Neural progenitor cell (in vitro differentiated cells): ENCODE results near the gene CDH13. TPM values are rescaled to one million over a fixed set of nuclear protein-coding genes. Genes with fewer than 3 reads are reported as not detected.

ENCODE experiments used
- DNase-seq: peaks from one replicate; pipeline ENCODE4 v3.0.0-alpha.2; 2016; ENCODE audit warnings: low spot score
- H2AFZ ChIP-seq: fragments of 200-600 bp; sonication (generic); replicated peaks from 2 replicates; pipeline ENCODE4 v1.6.1; 2016; ENCODE audit warnings: antibody characterized with exemption
- H3F3A ChIP-seq: fragments of 200-600 bp; sonication (generic); 2 replicates; pipeline ENCODE4 v1.6.1; 2016; ENCODE audit warnings: antibody characterized with exemption, low read depth
- H3K27ac ChIP-seq: fragments of 200-600 bp; sonication (generic); 2 replicates; pipeline ENCODE4 v1.5.1; 2016; ENCODE audit warnings: mild to moderate bottlenecking
- H3K27me3 ChIP-seq: fragments of 200-600 bp; sonication (generic); 2 replicates; pipeline ENCODE4 v1.6.1; 2016; ENCODE audit warnings: mild to moderate bottlenecking, moderate library complexity
- H3K36me3 ChIP-seq: fragments of 200-600 bp; sonication (generic); 2 replicates; pipeline ENCODE4 v1.5.1; 2016
- H3K4me1 ChIP-seq: fragments of 200-600 bp; sonication (generic); 2 replicates; pipeline ENCODE4 v1.6.1; 2016; ENCODE audit warnings: mixed run types
- H3K4me2 ChIP-seq: fragments of 200-600 bp; sonication (generic); 2 replicates; pipeline ENCODE4 v1.6.1; 2016
- H3K4me3 ChIP-seq: fragments of 200-600 bp; sonication (generic); 2 replicates; pipeline ENCODE4 v1.5.1; 2016
- H3K79me2 ChIP-seq: fragments of 200-600 bp; sonication (generic); 2 replicates; pipeline ENCODE4 v1.6.1; 2016; ENCODE audit warnings: low read depth
- H3K9ac ChIP-seq: fragments of 200-600 bp; sonication (generic); 2 replicates; pipeline ENCODE4 v1.6.1; 2016
- H3K9me3 ChIP-seq: fragments of 200-600 bp; sonication (generic); 2 replicates; pipeline ENCODE4 v1.5.1; 2016; ENCODE audit warnings: low read depth
- H4K20me1 ChIP-seq: fragments of 200-600 bp; sonication (generic); 2 replicates; pipeline ENCODE4 v1.6.1; 2016; ENCODE audit warnings: low read depth
- H3K27ac Mint-ChIP-seq: 3 replicates; pipeline ENCODE4 v1.8.0; 2021; ENCODE audit warnings: mixed read lengths
- H3K27me3 Mint-ChIP-seq: 2 replicates; pipeline ENCODE4 v1.8.0; 2022; ENCODE audit warnings: low read depth, mild to moderate bottlenecking, inconsistent platforms, moderate library complexity, mixed read lengths; ENCODE audit not compliant: insufficient read depth
- H3K36me3 Mint-ChIP-seq: 3 replicates; pipeline ENCODE4 v1.8.0; 2021; ENCODE audit warnings: mixed read lengths
- H3K4me1 Mint-ChIP-seq: 3 replicates; pipeline ENCODE4 v1.8.0; 2021; ENCODE audit warnings: mixed read lengths
- H3K4me3 Mint-ChIP-seq: 3 replicates; pipeline ENCODE4 v1.8.0; 2021; ENCODE audit warnings: mild to moderate bottlenecking, moderate library complexity, mixed read lengths
- H3K9me3 Mint-ChIP-seq: 3 replicates; pipeline ENCODE4 v1.8.0; 2020; ENCODE audit warnings: mixed read lengths
- CTCF ChIP-seq: fragments of 200-600 bp; sonication (generic); IDR thresholded peaks from 2 replicates; pipeline ENCODE4 v1.5.1; 2017; ENCODE audit warnings: antibody characterized with exemption, mild to moderate bottlenecking
- EZH2 ChIP-seq: fragments of 200-600 bp; sonication (generic); IDR thresholded peaks from 2 replicates; pipeline ENCODE4 v1.6.1; 2017; ENCODE audit warnings: antibody characterized with exemption, mild to moderate bottlenecking, moderate library complexity
- EZH2phosphoT487 ChIP-seq: fragments of 200-600 bp; sonication (generic); IDR thresholded peaks from 2 replicates; pipeline ENCODE4 v1.6.1; 2017; ENCODE audit warnings: antibody characterized with exemption
- total RNA-seq: library from RNA; depleted of rRNA; stranded (reverse); fragments of >200 nt; gene quantifications from 2 replicates; pipeline ENCODE4 v1.2.3, GENCODE V29; 2015; ENCODE audit warnings: low replicate concordance

The CDH13 gene
- total RNA-seq, 1 donor from 2014 or later, result 3.0 TPM

DNA sequence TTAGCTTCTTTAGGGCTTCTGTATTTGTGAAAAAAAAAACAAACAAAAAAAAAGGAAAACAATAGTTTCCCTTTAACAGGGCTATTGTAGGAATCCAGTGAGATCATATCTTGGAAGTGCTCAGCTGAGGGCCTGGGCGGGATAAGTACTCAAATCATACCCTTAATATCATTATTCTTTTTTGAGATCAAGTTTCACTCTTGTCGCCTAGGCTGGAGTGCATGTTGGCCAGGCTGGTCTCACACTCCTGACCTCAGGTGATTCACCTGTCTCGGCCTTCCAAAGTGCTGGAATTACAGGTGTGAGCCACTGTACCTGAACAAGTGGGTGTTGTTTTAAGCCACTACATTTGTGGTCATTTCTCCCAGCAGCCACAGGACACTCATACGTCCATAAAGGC, 87.0 kb downstream of the CDH13 start:
- H3K4me3 ChIP-seq, result no peak overlapping the region
- no peaks in the 10 kb centered on the region for H4K20me1 ChIP-seq
- H3K9ac ChIP-seq, result no peak overlapping the region
- Mint-ChIP-seq H3K27ac (no peak overlapping the region), H3K36me3 (no peaks in the 10 kb centered on the region), H3K4me3 (no peak overlapping the region), H3K9me3 (no peaks in the 10 kb centered on the region), H3K27me3 (peaks cover 6% of the 10 kb centered on the region), H3K4me1 (no peaks in the 10 kb centered on the region)
- H3K4me2 ChIP-seq, result no peak overlapping the region
- H3K9me3 ChIP-seq, result no peaks in the 10 kb centered on the region
- no peaks in the 10 kb centered on the region for H3K27me3 ChIP-seq
- no peaks in the 10 kb centered on the region for H3K36me3 ChIP-seq
- no peaks in the 10 kb centered on the region for H3K79me2 ChIP-seq
- H3K4me1 ChIP-seq, result no peaks in the 10 kb centered on the region
- no peak overlapping the region for H2AFZ ChIP-seq
- no peak for TF ChIP-seq CTCF
- no peak for TF ChIP-seq EZH2
- no peak for TF ChIP-seq EZH2phosphoT487
- no peak overlapping the region for H3K27ac ChIP-seq
- no peaks in the 10 kb centered on the region for H3F3A ChIP-seq
- no peak for DNase-seq

DNA sequence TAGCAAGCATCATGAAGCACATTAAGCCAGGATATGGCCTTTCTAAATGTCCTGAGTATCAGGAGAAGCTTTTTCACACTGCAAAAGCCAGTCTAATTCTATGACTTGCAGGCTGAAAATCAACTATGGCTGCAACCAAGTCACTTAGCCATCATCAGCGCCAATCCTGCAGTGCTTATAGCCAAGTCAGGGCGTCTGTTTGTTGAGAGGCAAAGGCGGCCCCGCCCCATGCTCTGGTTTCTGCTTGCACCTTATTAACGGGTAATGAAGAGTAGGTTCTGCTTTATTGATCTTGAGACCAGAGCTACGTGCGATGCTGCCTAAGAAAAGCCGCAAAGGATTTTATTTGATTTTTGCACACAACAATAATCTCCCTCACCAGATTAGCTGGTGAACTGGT, 88.4 kb downstream of the CDH13 start:
- Histone ChIP-seq H3K4me1 (no peaks in the 10 kb centered on the region), H3K9ac (no peak overlapping the region), H3K36me3 (no peaks in the 10 kb centered on the region), H3K27ac (no peak overlapping the region), H2AFZ (no peak overlapping the region), H3F3A (no peaks in the 10 kb centered on the region), H3K4me2 (no peak overlapping the region), H3K4me3 (no peak overlapping the region), H3K27me3 (no peaks in the 10 kb centered on the region), H3K79me2 (no peaks in the 10 kb centered on the region), H4K20me1 (no peaks in the 10 kb centered on the region), H3K9me3 (no peaks in the 10 kb centered on the region)
- DNase-seq, result no peak
- Mint-ChIP-seq H3K4me1 (no peaks in the 10 kb centered on the region), H3K27me3 (peaks cover 6% of the 10 kb centered on the region), H3K36me3 (no peaks in the 10 kb centered on the region), H3K27ac (no peak overlapping the region), H3K4me3 (no peak overlapping the region), H3K9me3 (no peaks in the 10 kb centered on the region)
- no peak for TF ChIP-seq EZH2
- TF ChIP-seq CTCF, result no peak
- TF ChIP-seq EZH2phosphoT487, result no peak

DNA sequence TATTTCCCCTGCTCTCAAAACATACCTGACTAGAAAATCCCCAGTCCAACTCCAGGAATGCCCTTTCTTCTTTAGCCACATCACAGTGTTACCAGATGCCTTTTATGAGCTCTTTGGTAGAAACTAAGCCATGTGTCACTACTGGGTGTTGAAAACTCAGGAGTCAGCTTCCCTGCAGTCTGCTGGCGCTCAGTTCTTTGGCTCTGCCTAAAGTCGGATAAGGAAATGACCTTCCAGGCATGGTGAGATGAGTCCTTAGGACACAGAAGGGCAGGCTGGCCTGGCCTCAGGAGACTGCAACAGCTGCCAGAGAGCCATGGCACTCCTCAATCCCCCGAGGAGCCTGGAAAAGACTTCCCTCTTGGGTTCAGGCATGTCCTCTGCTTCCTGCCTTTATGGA, 89.1 kb downstream of the CDH13 start:
- Histone ChIP-seq H3K27me3 (no peaks in the 10 kb centered on the region), H3F3A (no peaks in the 10 kb centered on the region), H2AFZ (no peak overlapping the region), H3K4me3 (no peak overlapping the region), H3K27ac (no peak overlapping the region), H3K9ac (no peak overlapping the region), H3K9me3 (no peaks in the 10 kb centered on the region), H3K79me2 (no peaks in the 10 kb centered on the region), H4K20me1 (no peaks in the 10 kb centered on the region), H3K36me3 (no peaks in the 10 kb centered on the region), H3K4me2 (no peak overlapping the region), H3K4me1 (no peaks in the 10 kb centered on the region)
- Mint-ChIP-seq H3K27ac (no peak overlapping the region), H3K9me3 (no peaks in the 10 kb centered on the region), H3K4me1 (no peaks in the 10 kb centered on the region), H3K27me3 (peaks cover 6% of the 10 kb centered on the region), H3K4me3 (no peak overlapping the region), H3K36me3 (no peaks in the 10 kb centered on the region)
- TF ChIP-seq EZH2phosphoT487, result no peak
- no peak for TF ChIP-seq EZH2
- TF ChIP-seq CTCF, result no peak
- DNase-seq, result no peak

GRCh38 chr16:82716361-82716855, 89.6 kb downstream of the CDH13 start:
- no peak for DNase-seq
- Histone ChIP-seq H3K27me3 (no peaks in the 10 kb centered on the region), H3K4me3 (no peak overlapping the region), H3F3A (no peaks in the 10 kb centered on the region), H3K9me3 (no peaks in the 10 kb centered on the region), H3K79me2 (no peaks in the 10 kb centered on the region), H2AFZ (no peak overlapping the region), H3K4me2 (no peak overlapping the region), H3K27ac (no peak overlapping the region), H3K4me1 (no peaks in the 10 kb centered on the region), H4K20me1 (no peaks in the 10 kb centered on the region), H3K9ac (no peak overlapping the region), H3K36me3 (no peaks in the 10 kb centered on the region)
- H3K4me3 Mint-ChIP-seq, result no peak overlapping the region
- no peak for TF ChIP-seq EZH2phosphoT487
- no peak for TF ChIP-seq CTCF
- no peak for TF ChIP-seq EZH2
- no peak overlapping the region for H3K27ac Mint-ChIP-seq
- H3K27me3 Mint-ChIP-seq, result peaks cover 6% of the 10 kb centered on the region
- no peaks in the 10 kb centered on the region for H3K36me3 Mint-ChIP-seq
- no peaks in the 10 kb centered on the region for H3K9me3 Mint-ChIP-seq
- no peaks in the 10 kb centered on the region for H3K4me1 Mint-ChIP-seq
